HFF-Myc (cell line): ENCODE measurements around the gene HAAO.

Experiments
- DNase-seq: peaks from one replicate; pipeline ENCODE4 v3.0.0-alpha.2; 2011; ENCODE audit warnings: low read depth; ENCODE audit errors: extremely low read depth
- H3K4me3 ChIP-seq: replicated peaks from 2 replicates; pipeline ENCODE4 v1.5.1; 2011; ENCODE audit warnings: low read depth, mild to moderate bottlenecking, control low read depth, low read length
- TF ChIP-seq, protein P1 (sequence below): IDR thresholded peaks from 2 replicates; pipeline ENCODE4 v1.5.1; 2012; ENCODE audit warnings: mild to moderate bottlenecking, low read depth, low read length, control low read depth; ENCODE audit errors: missing control alignments

Gene HAAO

DNA sequence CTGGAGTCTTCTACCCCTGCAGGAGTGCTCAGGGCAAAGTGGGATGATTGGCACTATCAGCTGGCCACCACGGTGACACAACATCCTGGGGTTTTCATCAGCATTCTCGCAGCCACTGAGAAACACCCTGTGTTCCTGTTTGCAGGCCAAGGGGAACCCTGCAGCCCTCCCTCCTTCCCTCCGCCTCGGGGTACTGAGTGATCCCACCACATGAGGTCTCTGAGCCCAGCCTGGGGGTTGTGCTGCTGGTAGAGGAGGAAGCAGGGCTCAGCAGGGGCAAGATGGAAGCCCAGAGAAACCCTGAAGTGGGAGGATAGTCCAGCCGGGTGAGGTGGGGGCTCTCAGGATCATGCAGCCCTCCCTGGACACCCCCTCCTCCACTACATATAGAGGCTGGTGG lies 28.3 kb downstream of the HAAO start, which contains the start of gene OXER1:
TSS of gene OXER1 (minus strand) at position 40 of the 400 bp plus-strand sequence. CDS start 73 bp downstream, outside the sequence.
- no peak for DNase-seq
- TF ChIP-seq, protein P1, sequence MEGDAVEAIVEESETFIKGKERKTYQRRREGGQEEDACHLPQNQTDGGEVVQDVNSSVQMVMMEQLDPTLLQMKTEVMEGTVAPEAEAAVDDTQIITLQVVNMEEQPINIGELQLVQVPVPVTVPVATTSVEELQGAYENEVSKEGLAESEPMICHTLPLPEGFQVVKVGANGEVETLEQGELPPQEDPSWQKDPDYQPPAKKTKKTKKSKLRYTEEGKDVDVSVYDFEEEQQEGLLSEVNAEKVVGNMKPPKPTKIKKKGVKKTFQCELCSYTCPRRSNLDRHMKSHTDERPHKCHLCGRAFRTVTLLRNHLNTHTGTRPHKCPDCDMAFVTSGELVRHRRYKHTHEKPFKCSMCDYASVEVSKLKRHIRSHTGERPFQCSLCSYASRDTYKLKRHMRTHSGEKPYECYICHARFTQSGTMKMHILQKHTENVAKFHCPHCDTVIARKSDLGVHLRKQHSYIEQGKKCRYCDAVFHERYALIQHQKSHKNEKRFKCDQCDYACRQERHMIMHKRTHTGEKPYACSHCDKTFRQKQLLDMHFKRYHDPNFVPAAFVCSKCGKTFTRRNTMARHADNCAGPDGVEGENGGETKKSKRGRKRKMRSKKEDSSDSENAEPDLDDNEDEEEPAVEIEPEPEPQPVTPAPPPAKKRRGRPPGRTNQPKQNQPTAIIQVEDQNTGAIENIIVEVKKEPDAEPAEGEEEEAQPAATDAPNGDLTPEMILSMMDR, result no peak

DNA sequence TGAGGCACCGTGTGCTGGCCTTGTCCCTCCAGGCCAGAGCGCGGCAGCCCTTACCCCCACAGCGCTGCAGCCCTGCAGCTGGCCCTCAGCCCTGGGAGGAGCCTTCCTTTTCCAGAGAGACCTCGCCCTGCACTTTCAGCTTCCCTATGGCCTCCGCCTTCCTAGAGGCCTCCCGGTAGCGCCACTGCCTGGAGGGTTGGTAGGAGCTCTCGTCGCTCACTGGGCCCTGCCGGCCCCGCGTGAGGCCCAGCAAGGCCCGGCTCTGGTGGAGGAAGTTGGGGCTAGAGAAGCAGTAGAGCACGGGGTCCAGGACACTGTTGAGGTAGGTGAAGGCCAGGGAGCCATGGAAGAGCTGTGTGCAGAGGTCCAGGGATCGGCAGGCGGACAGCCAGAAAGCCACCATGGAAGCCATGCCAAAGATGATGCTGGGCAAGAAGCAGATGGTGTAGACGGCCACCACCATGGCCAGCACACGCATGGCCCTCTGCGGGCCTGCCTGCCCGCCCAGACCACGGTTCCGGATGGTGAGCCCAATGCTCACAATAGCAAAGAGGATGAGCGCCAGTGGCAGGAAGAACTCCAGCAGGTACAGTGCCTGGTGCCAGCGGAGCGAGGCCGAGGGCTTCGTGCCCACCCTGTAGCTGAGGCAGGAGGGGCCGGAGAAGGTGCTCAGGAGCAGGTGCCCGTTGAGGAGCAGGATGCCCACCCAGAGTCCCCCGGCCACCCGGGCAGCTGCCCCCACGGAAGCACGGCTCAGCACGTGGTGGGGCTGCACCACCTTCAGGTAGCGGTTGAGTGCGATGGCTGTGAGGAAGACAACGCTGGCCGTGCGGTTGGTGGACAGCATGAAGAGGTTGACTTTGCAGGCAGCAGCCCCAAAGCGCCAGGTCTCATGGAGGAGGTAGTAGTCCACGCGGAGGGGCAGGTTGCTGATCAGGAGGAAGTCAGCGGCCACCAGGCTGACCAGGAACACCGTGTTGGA lies 29.3 kb downstream of the HAAO start:
- DNase-seq, result no peak
- no peak overlapping the region for H3K4me3 ChIP-seq
- TF ChIP-seq, protein P1, result no peak

More for the DNA sequence above, 28.3 kb downstream of the HAAO start, which contains the start of gene OXER1:
- H3K4me3 ChIP-seq, result no peak within 1 kb of the TSS

DNA sequence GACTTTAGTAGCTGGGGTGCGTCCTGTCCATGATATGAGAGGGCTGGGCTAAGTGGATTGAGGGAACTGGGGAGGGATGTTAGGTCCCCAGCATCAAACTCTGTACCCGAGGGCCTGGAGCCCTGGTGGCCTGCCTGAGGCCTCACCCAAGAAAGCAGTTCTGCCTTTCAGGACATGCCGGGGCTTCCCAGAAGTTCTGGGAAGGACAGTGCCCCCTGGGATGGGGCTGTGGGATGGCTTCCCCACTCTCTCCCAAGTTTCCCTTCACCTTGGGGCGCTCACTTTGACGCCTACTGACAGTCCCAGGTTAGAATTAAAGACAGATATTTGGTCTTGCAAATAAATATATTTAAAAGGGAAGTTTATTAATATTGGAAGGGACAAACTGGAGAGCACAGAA lies 30.2 kb downstream of the HAAO start:
- no peak overlapping the region for H3K4me3 ChIP-seq
- TF ChIP-seq, protein P1, result no peak
- no peak for DNase-seq

DNA sequence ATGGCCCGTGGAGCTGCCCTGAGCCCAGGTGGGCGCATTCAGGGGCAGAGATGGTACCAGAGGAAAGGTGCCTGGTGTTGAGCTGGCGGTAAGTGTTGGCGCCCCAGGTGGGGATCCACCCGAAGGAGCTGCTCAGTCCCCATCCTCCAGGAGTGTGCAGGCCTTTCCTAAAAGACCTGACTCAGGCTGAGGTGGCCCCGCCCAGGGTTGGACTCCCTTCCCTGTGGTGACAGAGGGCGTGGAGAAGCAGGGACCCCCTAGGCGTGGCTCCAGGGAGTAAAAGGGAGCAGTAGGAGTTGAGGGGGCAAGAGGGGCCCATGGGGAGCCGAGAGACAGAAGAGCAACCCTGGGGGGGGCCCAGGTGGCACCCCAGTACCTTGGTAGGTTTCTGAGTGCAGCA lies 30.8 kb downstream of the HAAO start:
- no peak overlapping the region for H3K4me3 ChIP-seq
- DNase-seq, result no peak
- TF ChIP-seq, protein P1, result no peak

DNA sequence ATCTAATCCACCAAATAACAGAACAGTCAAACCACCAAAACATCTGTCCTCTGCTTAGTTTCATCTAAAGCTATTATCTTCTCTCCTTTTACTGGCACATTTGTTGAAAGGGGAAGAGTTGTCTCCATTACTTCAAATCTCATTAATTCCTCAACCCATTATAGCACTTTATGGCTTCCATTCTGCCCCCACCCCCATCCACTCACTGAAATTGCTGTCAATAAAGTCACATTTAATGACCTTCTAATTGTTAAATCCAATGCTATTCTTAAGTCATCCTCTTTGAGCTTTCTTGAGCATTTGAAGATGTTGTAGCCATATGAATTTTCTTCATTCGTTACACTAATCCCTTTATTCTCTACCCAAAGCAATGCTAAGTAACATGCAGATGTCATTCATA lies 33.6 kb downstream of the HAAO start:
- H3K4me3 ChIP-seq, result no peak overlapping the region
- DNase-seq, result no peak
- TF ChIP-seq, protein P1, result no peak

DNA sequence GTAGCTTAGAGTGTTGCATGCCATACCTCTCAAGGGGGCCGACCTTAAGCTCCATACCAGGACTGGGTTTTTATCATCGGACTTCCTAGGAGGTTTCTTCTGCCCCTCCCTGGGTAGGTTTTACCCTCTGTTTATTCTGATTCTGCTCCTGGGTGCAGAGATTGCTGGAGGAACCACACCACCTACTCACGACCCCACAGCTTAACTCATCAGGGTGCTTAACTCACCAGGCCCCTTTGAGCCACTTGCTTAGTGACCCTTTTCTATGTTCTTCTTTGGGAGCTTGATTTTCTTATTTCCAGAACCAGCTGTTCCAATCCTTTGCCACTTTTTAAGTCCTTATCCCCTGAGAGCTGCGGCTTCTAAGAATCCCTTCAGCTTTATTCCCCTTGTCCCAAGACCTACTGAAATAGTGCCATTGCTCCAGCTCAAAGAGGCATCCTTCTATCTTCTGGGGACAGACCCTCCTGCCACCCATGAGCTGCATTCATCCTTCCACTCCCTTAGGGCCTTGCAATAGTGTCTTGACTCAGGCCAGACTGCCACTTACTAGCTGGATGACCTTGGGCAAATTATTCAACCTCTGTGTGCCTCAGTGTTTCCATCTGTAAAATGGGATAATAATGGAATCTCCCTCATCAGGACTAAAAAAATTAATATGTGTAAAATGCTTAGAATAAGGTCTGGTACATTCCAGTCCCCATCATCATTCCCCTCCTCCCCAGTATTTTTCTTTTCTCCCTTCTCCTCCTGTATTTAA lies 34.2 kb downstream of the HAAO start:
- TF ChIP-seq, protein P1, result no peak
- H3K4me3 ChIP-seq, result no peak overlapping the region

More for the DNA sequence above, 34.2 kb downstream of the HAAO start:
- DNase-seq, result no peak
